ENCODE measurements around the gene LARGE2.

Gene LARGE2

GRCh38 chr11:45917286-45917622, 5.2 kb upstream of the LARGE2 start:
- no peak for DNase-seq (ENCODE audit: low read depth)

GRCh38 chr11:45917623-45918330, 4.7 kb upstream of the LARGE2 start, which contains the start of gene PEX16:
Gene PEX16, minus strand, starts transcription at chr11:45917877. Its CDS starts 66 bp downstream, at chr11:45917811.
- peak; percentile 99 for DNase-seq (ENCODE audit: low read depth)

- DNase-seq (ENCODE audit: low read depth) = peak; percentile 82
Measured at GRCh38 chr11:45918331-45918941, 4.0 kb upstream of the LARGE2 start.

- no peak for DNase-seq (ENCODE audit: low read depth)
Measured at GRCh38 chr11:45918962-45919675, 3.3 kb upstream of the LARGE2 start.

- DNase-seq (ENCODE audit: low read depth) = no peak
Measured at GRCh38 chr11:45919806-45920530, 2.5 kb upstream of the LARGE2 start.

GRCh38 chr11:45920531-45921477, 1.7 kb upstream of the LARGE2 start:
- no peak for DNase-seq (ENCODE audit: low read depth)

- DNase-seq (ENCODE audit: low read depth) = no peak
Measured at GRCh38 chr11:45921561-45922424, 663 bp upstream of the LARGE2 start.

- no peak for DNase-seq (ENCODE audit: low read depth)
Measured at GRCh38 chr11:45924036-45924915, 1.8 kb downstream of the LARGE2 start.

- no peak for DNase-seq (ENCODE audit: low read depth)
Measured at GRCh38 chr11:45924927-45925326, 2.5 kb downstream of the LARGE2 start.

- DNase-seq (ENCODE audit: low read depth) = no peak
Measured at GRCh38 chr11:45925550-45925949, 3.1 kb downstream of the LARGE2 start.

- DNase-seq (ENCODE audit: low read depth) = no peak
Measured at GRCh38 chr11:45926001-45926401, 3.5 kb downstream of the LARGE2 start.

- DNase-seq (ENCODE audit: low read depth) = no peak
Measured at GRCh38 chr11:45926536-45927331, 4.3 kb downstream of the LARGE2 start.

GRCh38 chr11:45927332-45927683, 4.9 kb downstream of the LARGE2 start:
- no peak for DNase-seq (ENCODE audit: low read depth)

- no peak for DNase-seq (ENCODE audit: low read depth)
Measured at GRCh38 chr11:45927684-45928413, 5.4 kb downstream of the LARGE2 start.

GRCh38 chr11:45928535-45929215, 6.2 kb downstream of the LARGE2 start:
- DNase-seq (ENCODE audit: low read depth) = no peak

GRCh38 chr11:45929486-45930030, 7.1 kb downstream of the LARGE2 start:
- DNase-seq (ENCODE audit: low read depth) = peak; percentile 46

All from ELR (cell line).